ENCODE data around the gene MSANTD2. TPM values are rescaled to one million over a fixed set of nuclear protein-coding genes. Genes with fewer than 3 reads are reported as not detected.
A peak's percentile ranks its signal among the peaks of the same experiment; 100 is the strongest.

Gene MSANTD2
- total RNA-seq, 1 donor from 2014 or later = 43.8 TPM

GRCh38 chr11:124737638-124738305 is 62.4 kb downstream of the MSANTD2 start:
- DNase-seq (ENCODE audit: low spot score) = no peak

GRCh38 chr11:124736736-124737135 is 63.5 kb downstream of the MSANTD2 start:
- DNase-seq (ENCODE audit: low spot score) = no peak

- DNase-seq (ENCODE audit: low spot score) = no peak
Measured at GRCh38 chr11:124732230-124732629, 68.0 kb downstream of the MSANTD2 start.

- no peak for DNase-seq (ENCODE audit: low spot score)
Measured at GRCh38 chr11:124729571-124729970, 70.6 kb downstream of the MSANTD2 start.

GRCh38 chr11:124728134-124728533 is 72.1 kb downstream of the MSANTD2 start:
- DNase-seq (ENCODE audit: low spot score) = no peak

GRCh38 chr11:124727474-124727873 is 72.7 kb downstream of the MSANTD2 start:
- no peak for DNase-seq (ENCODE audit: low spot score)

- no peak for DNase-seq (ENCODE audit: low spot score)
Measured at GRCh38 chr11:124725719-124726105, 74.5 kb downstream of the MSANTD2 start.

GRCh38 chr11:124724979-124725718 is 75.1 kb downstream of the MSANTD2 start:
- DNase-seq (ENCODE audit: low spot score) = no peak

- DNase-seq (ENCODE audit: low spot score) = no peak
Measured at GRCh38 chr11:124722176-124722575, 78.0 kb downstream of the MSANTD2 start.

GRCh38 chr11:124719534-124719933 is 80.7 kb downstream of the MSANTD2 start:
- no peak for DNase-seq (ENCODE audit: low spot score)

GRCh38 chr11:124718801-124719200 is 81.4 kb downstream of the MSANTD2 start:
- no peak for DNase-seq (ENCODE audit: low spot score)

- peak; percentile 50 for DNase-seq (ENCODE audit: low spot score)
Measured at GRCh38 chr11:124717786-124718651, 82.2 kb downstream of the MSANTD2 start.

GRCh38 chr11:124717421-124717785 is 82.8 kb downstream of the MSANTD2 start:
- no peak for DNase-seq (ENCODE audit: low spot score)

GRCh38 chr11:124716591-124716990 is 83.6 kb downstream of the MSANTD2 start:
- no peak for DNase-seq (ENCODE audit: low spot score)

Other genes starting within 250 kb of the MSANTD2 start
- gene OR8A1, start 230.4 kb downstream of the MSANTD2 start, total RNA-seq (ENCODE audit: insufficient read depth, low replicate concordance) = 7.0 TPM
- not detected for gene PANX3, start 189.0 kb downstream of the MSANTD2 start, total RNA-seq (ENCODE audit: insufficient read depth, low replicate concordance)
- 24.3 TPM for gene TBRG1, start 177.5 kb downstream of the MSANTD2 start, total RNA-seq (ENCODE audit: insufficient read depth, low replicate concordance)
- gene SIAE, start 126.7 kb downstream of the MSANTD2 start, total RNA-seq (ENCODE audit: insufficient read depth, low replicate concordance) = 8.4 TPM
- 8.9 TPM for gene SPA17, start 126.5 kb downstream of the MSANTD2 start, total RNA-seq (ENCODE audit: insufficient read depth, low replicate concordance)
- not detected for gene NRGN, start 60.5 kb downstream of the MSANTD2 start, total RNA-seq (ENCODE audit: insufficient read depth, low replicate concordance)
- not detected for gene VSIG2, start 48.2 kb downstream of the MSANTD2 start, total RNA-seq (ENCODE audit: insufficient read depth, low replicate concordance)
- 9.4 TPM for gene ESAM, start 38.1 kb downstream of the MSANTD2 start, total RNA-seq (ENCODE audit: insufficient read depth, low replicate concordance)
- 17.3 TPM for gene ROBO3, start 65.0 kb upstream of the MSANTD2 start, total RNA-seq (ENCODE audit: insufficient read depth, low replicate concordance)
- 13.0 TPM for gene ROBO4, start 97.5 kb upstream of the MSANTD2 start, total RNA-seq (ENCODE audit: insufficient read depth, low replicate concordance)
- not detected for gene HEPN1, start 118.8 kb upstream of the MSANTD2 start, total RNA-seq (ENCODE audit: insufficient read depth, low replicate concordance)
- gene HEPACAM, start 135.6 kb upstream of the MSANTD2 start, total RNA-seq (ENCODE audit: insufficient read depth, low replicate concordance) = 1.9 TPM
- gene CCDC15, start 153.8 kb upstream of the MSANTD2 start, total RNA-seq (ENCODE audit: insufficient read depth, low replicate concordance) = 8.7 TPM